ENCODE measurements around the gene NUMBL. TPM values are rescaled to one million over a fixed set of nuclear protein-coding genes. Genes with fewer than 3 reads are reported as not detected.
"Not testable (repeated sequence)": the region's sequence is repeated elsewhere in the genome, so short reads cannot be mapped to it uniquely, and the experiment has no call there.

The NUMBL gene
- total RNA-seq (10.4 TPM), polyA plus RNA-seq (1 to 10 TPM in 1 of 4 donors, under 1 TPM in 3; 0.17 to 1.3 (median 0.43) TPM)

DNA sequence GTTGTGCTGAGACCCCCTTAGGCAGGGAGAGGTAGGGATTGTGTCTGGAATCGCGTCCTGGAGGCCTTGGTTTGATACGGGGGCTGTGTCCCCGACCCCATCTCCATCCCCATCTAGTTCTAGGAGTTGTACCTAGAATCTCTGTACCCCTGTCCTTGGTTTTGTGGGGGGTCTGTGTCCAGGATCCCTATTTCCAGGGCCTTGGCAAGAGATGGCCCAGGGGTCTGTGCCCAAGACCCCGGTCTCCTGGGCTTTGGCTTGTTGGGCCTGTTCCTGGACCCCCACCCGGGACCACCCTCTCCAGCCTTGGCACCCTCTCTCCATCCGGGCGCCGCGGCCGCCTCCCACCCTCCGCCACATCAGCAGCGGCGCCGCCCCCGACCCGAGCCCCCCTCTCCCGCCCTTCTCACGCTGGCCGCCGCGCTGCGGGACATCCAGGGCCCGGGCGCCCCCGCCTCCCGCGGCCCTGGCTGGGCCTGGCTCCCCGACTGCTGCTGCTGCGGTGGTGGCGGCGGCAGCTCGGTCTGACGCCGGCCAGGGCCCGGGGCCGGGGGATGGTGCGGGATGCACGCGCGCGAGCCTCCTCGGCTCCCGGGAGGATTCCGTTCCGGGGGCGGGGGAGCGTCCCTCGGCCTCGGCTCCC lies at the start of gene NUMBL:
Gene NUMBL (minus strand): TSS at position 602 of the 643 bp plus-strand sequence. CDS start 168 bp downstream, at position 434.
- no peaks in the 10 kb centered on the region for H3K27me3 Mint-ChIP-seq
- H3K27ac Mint-ChIP-seq = peak within 1 kb of the TSS; percentile 65 to 96 (median 92)
- Histone ChIP-seq H3K4me3 (ENCODE audit: low read depth, low read length) (no peak within 1 kb of the TSS), H3K27me3 (ENCODE audit: control insufficient read depth, insufficient read depth, low read length) (no peaks in the 10 kb centered on the region), H3K27ac (ENCODE audit: insufficient read depth, low read length, poor library complexity, severe bottlenecking) (peak within 1 kb of the TSS; percentile 44), H3K36me3 (ENCODE audit: control insufficient read depth, insufficient read depth, low read length) (peaks cover 4% of the 10 kb centered on the region), H3K4me1 (ENCODE audit: control insufficient read depth, insufficient read depth, low read length, poor library complexity, severe bottlenecking) (peaks cover 12% of the 10 kb centered on the region), H3K9me3 (ENCODE audit: control insufficient read depth in 2 of 2, low read length in 2 of 2) (no peaks in the 10 kb centered on the region)
- ATAC-seq (ENCODE audit: low read depth in 2 of 2) (peak in 1 of 2 donors; percentile 29), DNase-seq (no peak)
- H3K4me1 Mint-ChIP-seq = peaks cover 0 to 5% (median 3%) of the 10 kb centered on the region in 4 donors
- H3K9me3 Mint-ChIP-seq = no peaks in the 10 kb centered on the region
- H3K36me3 Mint-ChIP-seq = peaks cover 12% of the 10 kb centered on the region
- H3K4me3 Mint-ChIP-seq = peak within 1 kb of the TSS; percentile 89 to 93 (median 91)

DNA sequence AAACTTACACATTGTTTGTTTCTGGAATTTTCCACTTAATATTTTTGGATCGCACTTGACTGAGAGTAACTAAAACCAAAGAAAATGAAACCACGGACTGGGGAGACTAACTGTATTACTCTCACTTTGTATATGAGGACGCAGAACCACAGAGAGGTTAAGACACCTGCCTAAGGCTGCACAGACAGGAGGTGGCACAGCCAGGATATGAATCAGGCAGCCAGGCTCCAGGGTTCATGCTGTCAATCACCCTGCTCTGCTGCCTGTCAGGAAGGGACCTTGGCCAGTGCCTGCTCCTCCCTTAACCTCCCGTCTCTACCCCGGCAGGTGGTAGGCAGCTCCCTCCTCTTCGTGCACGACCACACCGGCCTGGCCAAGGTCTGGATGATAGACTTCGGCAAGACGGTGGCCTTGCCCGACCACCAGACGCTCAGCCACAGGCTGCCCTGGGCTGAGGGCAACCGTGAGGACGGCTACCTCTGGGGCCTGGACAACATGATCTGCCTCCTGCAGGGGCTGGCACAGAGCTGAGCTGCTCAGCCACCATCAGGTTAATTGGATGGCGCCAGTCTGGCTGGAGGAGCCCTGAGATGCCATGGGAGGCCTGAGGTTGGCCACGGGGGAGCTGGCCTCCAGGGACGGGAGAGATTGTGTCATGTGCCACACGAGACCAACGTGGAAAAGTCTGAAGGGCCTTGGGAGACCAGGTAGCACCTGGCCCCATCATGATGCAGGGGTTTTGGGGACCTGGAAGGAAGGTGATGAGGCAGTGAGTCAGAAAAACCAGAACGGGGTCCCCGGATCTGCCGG lies 48.8 kb upstream of the NUMBL start:
- H3K9me3 ChIP-seq (ENCODE audit: control insufficient read depth in 2 of 2, low read length in 2 of 2) = no peaks in the 10 kb centered on the region
- Mint-ChIP-seq H3K9me3 (no peaks in the 10 kb centered on the region), H3K27ac (peak overlapping the region in 1 of 3 donors; percentile 31), H3K4me1 (no peaks in the 10 kb centered on the region), H3K36me3 (peaks cover 18% of the 10 kb centered on the region), H3K4me3 (no peak overlapping the region), H3K27me3 (no peaks in the 10 kb centered on the region)
- H3K27me3 ChIP-seq (ENCODE audit: control insufficient read depth, insufficient read depth, low read length) = no peaks in the 10 kb centered on the region
- no peak for DNase-seq
- H3K4me1 ChIP-seq (ENCODE audit: control insufficient read depth, insufficient read depth, low read length, poor library complexity, severe bottlenecking) = no peaks in the 10 kb centered on the region
- no peak overlapping the region for H3K4me3 ChIP-seq (ENCODE audit: low read depth, low read length)
- H3K36me3 ChIP-seq (ENCODE audit: control insufficient read depth, insufficient read depth, low read length) = peaks cover 26% of the 10 kb centered on the region
- no peak for ATAC-seq (ENCODE audit: low read depth in 2 of 2)
- H3K27ac ChIP-seq (ENCODE audit: insufficient read depth, low read length, poor library complexity, severe bottlenecking) = no peak overlapping the region

DNA sequence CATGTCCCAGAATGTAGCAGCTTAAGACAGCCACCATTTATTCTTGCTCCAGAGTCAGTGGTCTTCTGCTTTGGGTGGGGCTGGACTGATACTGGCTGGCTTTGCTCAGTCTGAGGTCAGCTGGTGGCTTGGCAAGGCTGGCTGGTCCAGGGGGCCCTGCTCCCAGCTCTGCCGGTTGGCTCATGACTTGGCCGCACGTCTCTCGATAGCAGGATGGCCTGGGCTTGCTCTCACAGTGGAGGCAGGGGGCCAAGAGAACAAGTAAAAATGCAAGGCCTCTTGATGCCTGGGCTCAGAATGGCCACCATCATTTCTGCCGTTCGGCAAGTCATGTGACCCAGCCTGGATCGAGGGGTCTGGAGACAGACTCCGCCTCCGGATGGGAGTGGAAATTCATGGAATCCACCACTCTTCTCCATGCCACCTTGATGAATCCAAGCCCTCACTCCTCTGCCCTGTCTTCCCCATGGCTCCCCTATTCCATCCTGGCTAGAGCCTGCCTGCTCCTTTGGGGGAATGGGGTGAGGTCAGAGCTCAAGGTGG lies 46.7 kb upstream of the NUMBL start:
- Histone ChIP-seq H3K27me3 (ENCODE audit: control insufficient read depth, insufficient read depth, low read length) (no peaks in the 10 kb centered on the region), H3K4me3 (ENCODE audit: low read depth, low read length) (no peak overlapping the region), H3K27ac (ENCODE audit: insufficient read depth, low read length, poor library complexity, severe bottlenecking) (no peak overlapping the region), H3K36me3 (ENCODE audit: control insufficient read depth, insufficient read depth, low read length) (peaks cover 44% of the 10 kb centered on the region), H3K4me1 (ENCODE audit: control insufficient read depth, insufficient read depth, low read length, poor library complexity, severe bottlenecking) (no peaks in the 10 kb centered on the region), H3K9me3 (ENCODE audit: control insufficient read depth in 2 of 2, low read length in 2 of 2) (no peaks in the 10 kb centered on the region)
- H3K27ac Mint-ChIP-seq = no peak overlapping the region
- H3K27me3 Mint-ChIP-seq = no peaks in the 10 kb centered on the region
- no peaks in the 10 kb centered on the region for H3K9me3 Mint-ChIP-seq
- no peak for ATAC-seq (ENCODE audit: low read depth in 2 of 2)
- no peaks in the 10 kb centered on the region for H3K4me1 Mint-ChIP-seq
- H3K4me3 Mint-ChIP-seq = no peak overlapping the region
- H3K36me3 Mint-ChIP-seq = peaks cover 36% of the 10 kb centered on the region
- DNase-seq = no peak

DNA sequence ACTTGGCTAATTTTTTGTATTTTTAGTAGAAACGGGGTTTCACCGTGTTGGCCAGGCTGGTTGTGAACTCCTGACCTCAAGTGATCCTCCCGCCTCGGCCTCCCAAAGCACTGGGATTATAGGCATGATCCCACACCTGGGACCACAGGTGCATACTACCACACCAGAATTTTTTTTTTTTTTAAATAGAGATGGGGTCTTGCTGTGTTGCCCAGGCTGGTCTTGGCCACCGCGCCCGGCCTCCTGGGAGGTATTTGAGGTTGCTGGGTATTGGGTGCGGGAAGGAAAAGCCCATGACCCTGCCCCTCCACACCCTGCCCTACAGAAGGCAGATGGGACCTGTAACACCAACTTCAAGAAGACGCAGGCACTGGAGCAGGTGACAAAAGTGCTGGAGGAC lies 46.2 kb upstream of the NUMBL start:
- peaks cover 48% of the 10 kb centered on the region for H3K36me3 ChIP-seq (ENCODE audit: control insufficient read depth, insufficient read depth, low read length)
- no peak overlapping the region for H3K4me3 ChIP-seq (ENCODE audit: low read depth, low read length)
- H3K27me3 ChIP-seq (ENCODE audit: control insufficient read depth, insufficient read depth, low read length) = no peaks in the 10 kb centered on the region
- peaks cover 36% of the 10 kb centered on the region for H3K36me3 Mint-ChIP-seq
- DNase-seq (no peak), ATAC-seq (ENCODE audit: low read depth in 2 of 2) (no peak)
- H3K9me3 Mint-ChIP-seq = no peaks in the 10 kb centered on the region
- H3K9me3 ChIP-seq (ENCODE audit: control insufficient read depth in 2 of 2, low read length in 2 of 2) = no peaks in the 10 kb centered on the region
- no peaks in the 10 kb centered on the region for H3K4me1 Mint-ChIP-seq
- H3K4me1 ChIP-seq (ENCODE audit: control insufficient read depth, insufficient read depth, low read length, poor library complexity, severe bottlenecking) = no peaks in the 10 kb centered on the region
- H3K27me3 Mint-ChIP-seq = no peaks in the 10 kb centered on the region
- no peak overlapping the region for H3K4me3 Mint-ChIP-seq
- no peak overlapping the region for H3K27ac ChIP-seq (ENCODE audit: insufficient read depth, low read length, poor library complexity, severe bottlenecking)
- no peak overlapping the region for H3K27ac Mint-ChIP-seq

DNA sequence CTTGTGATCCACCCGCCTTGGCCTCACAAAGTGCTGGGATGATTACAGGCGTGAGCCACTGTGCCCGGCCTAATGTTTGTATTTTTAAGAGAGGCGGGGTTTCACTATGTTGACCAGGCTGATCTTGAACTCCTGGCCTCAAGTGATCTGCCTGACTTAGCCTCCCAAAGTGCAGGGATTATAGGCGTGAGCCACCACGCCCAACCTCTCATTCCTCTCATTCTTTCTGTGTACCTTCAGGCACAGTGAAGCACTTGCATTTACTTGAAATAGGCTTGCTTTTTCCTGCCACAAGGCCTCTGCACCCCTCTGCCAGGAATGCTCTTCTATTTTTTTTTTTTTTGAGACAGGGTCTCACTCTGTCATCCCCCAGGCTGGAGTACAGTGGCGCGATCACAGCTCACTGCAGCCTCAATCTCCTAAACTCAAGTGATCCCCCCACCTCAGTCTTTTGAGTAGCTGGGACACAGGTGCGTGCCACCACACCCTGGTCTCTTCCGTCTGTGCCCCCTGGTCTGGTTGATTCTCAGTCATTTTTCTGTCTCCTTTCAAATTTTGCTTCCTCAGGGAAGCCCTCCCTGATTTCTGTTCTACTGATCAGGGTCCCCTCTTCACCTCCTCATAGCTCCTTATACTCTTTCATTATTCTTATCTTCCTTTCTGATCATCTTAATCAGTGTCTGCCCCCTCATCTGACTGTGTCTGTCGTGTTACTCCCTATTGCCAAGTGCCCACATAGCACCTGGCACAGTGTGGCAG lies 44.7 kb upstream of the NUMBL start:
- no peak overlapping the region for H3K4me3 ChIP-seq (ENCODE audit: low read depth, low read length)
- peaks cover 59% of the 10 kb centered on the region for H3K36me3 ChIP-seq (ENCODE audit: control insufficient read depth, insufficient read depth, low read length)
- peaks cover 46% of the 10 kb centered on the region for H3K36me3 Mint-ChIP-seq
- H3K27me3 Mint-ChIP-seq = no peaks in the 10 kb centered on the region
- no peaks in the 10 kb centered on the region for H3K4me1 ChIP-seq (ENCODE audit: control insufficient read depth, insufficient read depth, low read length, poor library complexity, severe bottlenecking)
- no peak overlapping the region for H3K4me3 Mint-ChIP-seq
- DNase-seq = no peak
- no peak overlapping the region for H3K27ac ChIP-seq (ENCODE audit: insufficient read depth, low read length, poor library complexity, severe bottlenecking)
- no peaks in the 10 kb centered on the region for H3K27me3 ChIP-seq (ENCODE audit: control insufficient read depth, insufficient read depth, low read length)
- no peaks in the 10 kb centered on the region for H3K4me1 Mint-ChIP-seq
- no peak for ATAC-seq (ENCODE audit: low read depth in 2 of 2)
- H3K9me3 ChIP-seq (ENCODE audit: control insufficient read depth in 2 of 2, low read length in 2 of 2) = no peaks in the 10 kb centered on the region
- no peaks in the 10 kb centered on the region for H3K9me3 Mint-ChIP-seq
- peak overlapping the region in 1 of 3 donors; percentile 52 for H3K27ac Mint-ChIP-seq

DNA sequence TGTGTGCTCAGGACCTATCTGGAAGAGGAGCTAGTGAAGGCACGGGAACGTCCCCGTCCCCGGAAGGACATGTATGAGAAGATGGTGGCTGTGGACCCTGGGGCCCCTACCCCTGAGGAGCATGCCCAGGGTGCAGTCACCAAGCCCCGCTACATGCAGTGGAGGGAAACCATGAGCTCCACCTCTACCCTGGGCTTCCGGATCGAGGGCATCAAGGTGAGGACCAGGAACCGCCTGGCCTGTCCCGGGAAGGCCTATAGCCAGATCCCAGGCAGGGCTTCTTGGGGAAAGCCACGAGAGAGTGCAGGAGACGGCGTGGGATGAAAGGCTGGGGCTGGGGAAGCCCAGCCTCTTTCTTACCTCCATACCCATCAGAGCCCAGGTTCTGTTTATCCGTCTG lies 42.7 kb upstream of the NUMBL start:
- Histone ChIP-seq H3K27ac (ENCODE audit: insufficient read depth, low read length, poor library complexity, severe bottlenecking) (no peak overlapping the region), H3K4me1 (ENCODE audit: control insufficient read depth, insufficient read depth, low read length, poor library complexity, severe bottlenecking) (no peaks in the 10 kb centered on the region), H3K36me3 (ENCODE audit: control insufficient read depth, insufficient read depth, low read length) (peaks cover 68% of the 10 kb centered on the region), H3K27me3 (ENCODE audit: control insufficient read depth, insufficient read depth, low read length) (no peaks in the 10 kb centered on the region), H3K4me3 (ENCODE audit: low read depth, low read length) (no peak overlapping the region), H3K9me3 (ENCODE audit: control insufficient read depth in 2 of 2, low read length in 2 of 2) (no peaks in the 10 kb centered on the region)
- H3K9me3 Mint-ChIP-seq = no peaks in the 10 kb centered on the region
- ATAC-seq (ENCODE audit: low read depth in 2 of 2) (no peak), DNase-seq (no peak)
- no peaks in the 10 kb centered on the region for H3K4me1 Mint-ChIP-seq
- H3K27ac Mint-ChIP-seq = no peak overlapping the region
- H3K27me3 Mint-ChIP-seq = no peaks in the 10 kb centered on the region
- H3K4me3 Mint-ChIP-seq = no peak overlapping the region
- peaks cover 45% of the 10 kb centered on the region for H3K36me3 Mint-ChIP-seq

DNA sequence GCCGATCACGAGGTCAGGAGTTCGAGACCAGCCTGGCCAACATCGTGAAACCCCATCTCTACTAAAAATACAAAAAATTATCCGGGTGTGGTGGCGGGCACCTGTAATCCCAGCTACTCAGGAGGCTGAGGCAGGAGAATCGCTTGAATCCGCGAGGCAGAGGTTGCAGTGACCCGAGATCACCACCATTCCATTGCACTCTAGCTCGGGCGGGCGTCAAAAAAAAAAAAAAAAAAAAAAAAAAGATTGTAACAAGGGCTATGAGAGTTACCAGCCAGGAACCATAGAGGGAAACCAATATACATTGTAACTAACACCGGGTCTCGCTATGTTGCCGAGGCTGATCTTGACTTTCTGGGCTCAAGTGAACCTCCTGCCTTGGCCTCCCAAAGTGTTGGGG lies 41.9 kb upstream of the NUMBL start:
- H3K9me3 Mint-ChIP-seq; DNase-seq; H3K4me3 Mint-ChIP-seq; H3K27ac ChIP-seq (ENCODE audit: insufficient read depth, low read length, poor library complexity, severe bottlenecking); H3K27me3 Mint-ChIP-seq; H3K4me3 ChIP-seq (ENCODE audit: low read depth, low read length); H3K4me1 ChIP-seq (ENCODE audit: control insufficient read depth, insufficient read depth, low read length, poor library complexity, severe bottlenecking); H3K27me3 ChIP-seq (ENCODE audit: control insufficient read depth, insufficient read depth, low read length); H3K4me1 Mint-ChIP-seq; H3K9me3 ChIP-seq (ENCODE audit: control insufficient read depth in 2 of 2, low read length in 2 of 2); ATAC-seq (ENCODE audit: low read depth in 2 of 2); H3K27ac Mint-ChIP-seq: not testable (repeated sequence)
- peaks cover 73% of the 10 kb centered on the region for H3K36me3 ChIP-seq (ENCODE audit: control insufficient read depth, insufficient read depth, low read length)
- peaks cover 46% of the 10 kb centered on the region for H3K36me3 Mint-ChIP-seq

All from CD4-positive, CD25-positive, alpha-beta regulatory T cell (primary cell).